ENCODE data around the gene C10orf90. TPM values are rescaled to one million over a fixed set of nuclear protein-coding genes. Genes with fewer than 3 reads are reported as not detected.

The C10orf90 gene
- total RNA-seq: under 1 TPM in 1 of 10 donors, not detected in 9; 0.36 TPM
- polyA plus RNA-seq: under 1 TPM in 1 of 2 donors, not detected in 1; 0.04 TPM
- long read RNA-seq, donor 1: 0 reads
- long read RNA-seq, donor 2: 0 reads
- long read RNA-seq, donor 3: 0 reads

GRCh38 chr10:126670056-126670894, at the start of gene C10orf90:
Gene C10orf90 (minus strand): TSS chr10:126670693. CDS start chr10:126670480, 213 bp downstream.
- no peak within 1 kb of the TSS for H3K27ac ChIP-seq
- H3K9me3 ChIP-seq: no peaks in the 10 kb centered on the region
- no peak within 1 kb of the TSS for H3K4me3 ChIP-seq
- DNase-seq (no peak), ATAC-seq (no peak)
- 75 to 78% methylated on average over 12 of the region's 12 CpGs for WGBS, 2 donors
- TF ChIP-seq CTCF (IDR thresholded peaks at IDR 0.05): no peak
- no peaks in the 10 kb centered on the region for H3K36me3 ChIP-seq
- H3K4me1 ChIP-seq: no peaks in the 10 kb centered on the region
- peaks cover 0 to 4% (median 0%) of the 10 kb centered on the region in 7 donors for H3K27me3 ChIP-seq
- intact Hi-C loops (cut with DNase I): no loop called here

- DNase-seq: no peak
- no peak overlapping the region for H3K4me3 ChIP-seq
- no peaks in the 10 kb centered on the region for H3K36me3 ChIP-seq
- no peak for TF ChIP-seq CTCF (IDR thresholded peaks at IDR 0.05)
- H3K4me1 ChIP-seq: no peaks in the 10 kb centered on the region
- no peak for ATAC-seq
- H3K27me3 ChIP-seq: peaks cover 0 to 20% (median 0%) of the 10 kb centered on the region in 7 donors
- H3K9me3 ChIP-seq: peaks cover 0 to 6% (median 0%) of the 10 kb centered on the region in 11 donors
- H3K27ac ChIP-seq: no peak overlapping the region
- 83 to 85% methylated on average over 1 of the region's 1 CpG for WGBS, 2 donors
- intact Hi-C loops (cut with DNase I): no loop called here
Observed at GRCh38 chr10:126716366-126716765, 45.9 kb upstream of the C10orf90 start.

GRCh38 chr10:126713594-126713993, 43.1 kb upstream of the C10orf90 start:
- intact Hi-C loops (cut with DNase I): no loop called here
- DNase-seq (no peak), ATAC-seq (no peak)
- Histone ChIP-seq H3K27me3 (peaks cover 0 to 16% (median 0%) of the 10 kb centered on the region in 7 donors), H3K36me3 (no peaks in the 10 kb centered on the region), H3K4me1 (no peaks in the 10 kb centered on the region), H3K27ac (no peak overlapping the region), H3K4me3 (no peak overlapping the region), H3K9me3 (peaks cover 0 to 14% (median 0%) of the 10 kb centered on the region in 11 donors)
- WGBS, 2 donors: 74 to 83% methylated on average over 7 of the region's 7 CpGs
- TF ChIP-seq CTCF (IDR thresholded peaks at IDR 0.05): no peak

GRCh38 chr10:126712681-126713080, 42.2 kb upstream of the C10orf90 start:
- H3K36me3 ChIP-seq: no peaks in the 10 kb centered on the region

More at GRCh38 chr10:126712681-126713080, 42.2 kb upstream of the C10orf90 start:
- intact Hi-C loops (cut with DNase I): no loop called here
- WGBS, 2 donors: 79 to 81% methylated on average over 6 of the region's 6 CpGs
- ATAC-seq: no peak
- no peak for DNase-seq
- Histone ChIP-seq H3K4me1 (no peaks in the 10 kb centered on the region), H3K4me3 (no peak overlapping the region), H3K9me3 (peaks cover 0 to 14% (median 0%) of the 10 kb centered on the region in 11 donors), H3K27me3 (peaks cover 0 to 15% (median 0%) of the 10 kb centered on the region in 7 donors), H3K27ac (no peak overlapping the region)
- no peak for TF ChIP-seq CTCF (IDR thresholded peaks at IDR 0.05)

Measured in heart right ventricle (tissue), 16 donors.